HG03521 (cell line): ENCODE measurements around the gene PDZD4.

Experiments
- ATAC-seq: cut with Tn5 transposase; IDR thresholded peaks from one replicate; pipeline ENCODE4 v1.9.1; 2021; ENCODE audit warnings: mild to moderate bottlenecking, moderate library complexity; ENCODE audit not compliant: unreplicated experiment

The PDZD4 gene

DNA sequence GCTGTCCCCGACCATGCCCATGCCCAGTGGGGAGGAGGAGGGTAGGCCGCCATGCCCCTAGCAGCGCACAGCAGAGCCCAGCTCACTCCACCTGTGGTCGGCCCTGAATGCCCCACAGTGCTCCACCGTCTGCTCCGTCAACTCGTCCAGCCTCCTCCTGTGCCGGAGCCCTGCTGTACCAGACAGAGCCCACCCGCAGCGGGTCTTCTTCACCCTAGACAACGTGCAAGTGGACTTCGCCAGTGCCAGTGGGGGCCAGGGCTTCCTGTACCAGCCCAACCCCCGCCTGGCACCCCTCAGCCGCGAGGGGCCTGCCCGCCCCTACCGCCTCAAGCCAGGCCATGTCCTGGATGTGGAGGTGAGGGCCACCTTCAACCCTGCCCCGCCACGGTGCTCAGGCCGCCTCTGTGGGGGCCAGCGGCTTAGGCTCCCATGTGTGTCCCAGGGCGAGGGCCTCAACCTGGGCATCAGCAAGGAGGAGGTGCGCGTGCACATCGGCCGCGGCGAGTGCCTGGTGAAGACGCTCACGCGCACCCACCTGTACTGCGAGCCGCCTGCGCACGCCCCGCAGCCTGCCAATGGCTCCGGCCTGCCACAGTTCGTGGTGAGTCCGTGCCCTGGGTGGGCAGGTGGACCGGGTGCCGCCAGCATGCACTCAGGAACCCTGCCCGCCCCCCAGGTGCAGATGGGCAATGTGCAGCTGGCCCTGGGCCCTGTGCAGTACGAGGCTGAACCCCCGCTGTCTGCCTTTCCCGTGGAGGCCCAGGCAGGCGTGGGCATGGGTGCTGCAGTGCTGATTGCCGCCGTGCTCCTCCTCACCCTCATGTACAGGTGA lies 56.4 kb downstream of the PDZD4 start:
- no peak for ATAC-seq

DNA sequence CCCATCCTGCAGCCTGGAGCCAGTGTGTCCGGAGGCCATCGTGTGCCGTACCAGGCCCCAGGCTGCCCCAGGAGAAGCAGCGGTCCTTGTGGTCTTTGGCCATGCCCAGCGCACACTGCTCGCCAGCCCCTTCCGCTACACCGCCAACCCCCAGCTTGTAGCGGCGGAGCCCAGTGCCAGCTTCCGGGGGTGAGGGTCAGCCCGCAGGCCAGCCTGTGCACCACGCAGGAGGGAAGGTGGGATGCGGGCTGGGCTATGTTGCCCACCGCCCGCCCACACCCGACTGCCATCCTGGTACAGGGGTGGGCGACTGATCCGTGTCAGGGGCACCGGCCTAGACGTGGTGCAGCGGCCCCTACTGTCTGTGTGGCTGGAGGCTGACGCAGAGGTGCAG lies 57.1 kb downstream of the PDZD4 start:
- ATAC-seq: no peak

DNA sequence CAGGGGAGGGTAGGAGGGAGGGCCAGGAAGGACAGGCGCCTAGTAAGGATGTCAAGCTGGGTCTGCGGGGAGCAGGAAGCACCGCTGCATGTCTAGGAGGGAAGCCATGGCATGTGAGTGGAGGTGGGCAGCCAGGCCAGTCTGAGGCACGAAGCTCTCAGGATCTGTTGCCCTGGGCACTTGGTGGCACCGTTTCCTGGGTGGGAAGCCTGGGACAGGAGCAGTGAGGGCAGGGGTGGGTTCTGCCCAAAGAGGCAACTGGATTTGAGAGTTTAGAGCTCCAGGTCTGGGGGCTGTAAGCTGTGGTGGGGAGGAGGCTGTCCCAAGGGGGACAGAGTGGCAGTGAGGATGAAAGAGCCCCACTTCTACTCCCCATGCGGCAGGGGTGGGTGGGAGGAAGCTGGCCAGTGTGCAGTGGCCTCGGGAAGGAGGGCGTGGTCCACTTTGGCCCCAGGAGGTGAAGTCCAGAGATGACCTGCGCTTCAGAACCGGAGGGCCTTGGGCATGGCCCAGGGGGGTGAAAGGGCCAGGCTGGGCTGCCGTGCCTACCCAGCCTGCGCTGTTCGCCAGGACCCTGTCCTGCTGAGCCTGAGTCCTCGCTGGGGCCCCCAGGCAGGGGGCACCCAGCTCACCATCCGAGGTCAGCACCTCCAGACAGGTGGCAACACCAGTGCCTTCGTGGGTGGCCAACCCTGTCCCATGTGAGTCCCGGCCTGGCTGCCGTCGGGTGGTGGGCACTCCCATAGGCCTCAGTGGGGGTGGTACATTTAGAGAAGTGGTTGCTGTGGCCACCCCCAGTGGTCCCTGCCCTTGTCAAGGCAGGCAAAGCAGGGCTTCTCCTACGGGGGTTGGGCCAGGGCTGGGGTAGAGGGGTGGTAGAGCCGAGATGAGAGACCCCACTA lies 57.8 kb downstream of the PDZD4 start:
- ATAC-seq: no peak

DNA sequence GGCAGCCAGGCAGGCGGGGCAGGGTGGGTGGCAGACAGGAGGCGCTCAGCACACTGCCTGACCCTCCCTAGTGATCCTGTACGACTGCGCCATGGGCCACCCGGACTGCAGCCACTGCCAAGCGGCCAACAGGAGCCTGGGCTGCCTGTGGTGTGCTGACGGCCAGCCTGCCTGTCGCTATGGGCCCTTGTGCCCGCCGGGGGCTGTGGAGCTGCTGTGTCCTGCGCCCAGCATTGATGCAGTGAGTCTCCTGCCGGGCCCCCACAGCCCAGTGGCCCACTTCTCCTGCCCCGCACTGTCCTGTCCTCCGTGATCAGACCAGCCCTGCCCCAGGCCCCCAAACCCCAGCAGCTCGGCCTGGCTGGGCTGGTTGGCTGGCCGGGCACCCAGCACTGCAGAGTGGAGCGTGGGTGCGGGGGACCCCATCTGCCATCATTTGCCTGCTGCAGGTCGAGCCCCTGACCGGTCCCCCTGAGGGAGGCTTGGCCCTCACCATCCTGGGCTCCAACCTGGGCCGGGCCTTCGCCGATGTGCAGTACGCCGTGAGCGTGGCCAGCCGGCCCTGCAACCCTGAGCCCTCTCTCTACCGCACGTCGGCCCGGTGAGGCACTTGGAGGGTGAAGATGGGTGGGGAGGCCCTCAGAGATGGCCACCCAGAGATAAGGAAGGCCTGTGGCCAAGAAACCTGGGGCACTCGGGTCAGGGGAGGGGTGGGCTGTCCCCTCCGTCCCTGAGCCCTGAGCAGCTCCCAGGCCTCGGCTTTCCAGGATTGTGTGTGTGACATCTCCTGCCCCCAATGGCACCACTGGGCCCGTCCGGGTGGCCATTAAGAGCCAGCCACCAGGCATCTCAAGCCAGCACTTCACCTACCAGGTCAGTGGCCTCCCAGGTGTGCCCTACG lies 58.7 kb downstream of the PDZD4 start:
- ATAC-seq: no peak

DNA sequence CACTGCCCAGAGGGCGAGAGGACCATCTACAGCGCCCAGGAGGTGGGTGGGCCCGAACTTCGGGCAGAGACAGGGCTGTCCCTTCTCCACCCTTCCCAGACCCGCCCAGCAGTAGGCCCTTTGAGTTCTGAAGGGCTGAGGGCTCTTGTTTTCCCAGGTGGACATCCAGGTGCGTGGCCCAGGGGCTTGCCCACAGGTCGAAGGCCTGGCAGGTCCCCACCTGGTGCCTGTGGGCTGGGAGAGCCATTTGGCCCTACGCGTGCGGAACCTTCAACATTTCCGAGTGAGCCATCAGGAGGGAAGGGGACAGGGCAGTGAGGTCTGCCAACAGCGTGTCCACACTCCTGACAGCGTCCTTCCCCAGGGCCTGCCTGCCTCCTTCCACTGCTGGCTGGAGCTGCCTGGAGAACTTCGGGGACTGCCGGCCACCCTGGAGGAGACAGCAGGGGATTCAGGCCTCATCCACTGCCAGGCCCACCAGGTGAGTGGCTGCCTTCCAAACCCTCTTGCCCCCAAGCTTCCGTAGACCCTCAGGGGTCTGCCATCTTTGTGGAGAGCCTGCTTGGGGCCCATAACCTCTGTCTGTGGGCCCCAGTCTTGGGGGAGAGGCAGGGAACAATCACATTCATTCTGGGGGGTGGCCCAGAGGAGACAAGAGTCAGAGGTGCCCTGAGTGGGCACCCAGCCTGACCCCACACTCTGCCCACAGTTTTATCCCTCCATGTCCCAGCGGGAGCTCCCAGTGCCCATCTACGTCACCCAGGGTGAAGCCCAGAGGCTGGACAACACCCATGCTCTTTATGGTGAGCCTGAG lies 59.5 kb downstream of the PDZD4 start:
- ATAC-seq: no peak

DNA sequence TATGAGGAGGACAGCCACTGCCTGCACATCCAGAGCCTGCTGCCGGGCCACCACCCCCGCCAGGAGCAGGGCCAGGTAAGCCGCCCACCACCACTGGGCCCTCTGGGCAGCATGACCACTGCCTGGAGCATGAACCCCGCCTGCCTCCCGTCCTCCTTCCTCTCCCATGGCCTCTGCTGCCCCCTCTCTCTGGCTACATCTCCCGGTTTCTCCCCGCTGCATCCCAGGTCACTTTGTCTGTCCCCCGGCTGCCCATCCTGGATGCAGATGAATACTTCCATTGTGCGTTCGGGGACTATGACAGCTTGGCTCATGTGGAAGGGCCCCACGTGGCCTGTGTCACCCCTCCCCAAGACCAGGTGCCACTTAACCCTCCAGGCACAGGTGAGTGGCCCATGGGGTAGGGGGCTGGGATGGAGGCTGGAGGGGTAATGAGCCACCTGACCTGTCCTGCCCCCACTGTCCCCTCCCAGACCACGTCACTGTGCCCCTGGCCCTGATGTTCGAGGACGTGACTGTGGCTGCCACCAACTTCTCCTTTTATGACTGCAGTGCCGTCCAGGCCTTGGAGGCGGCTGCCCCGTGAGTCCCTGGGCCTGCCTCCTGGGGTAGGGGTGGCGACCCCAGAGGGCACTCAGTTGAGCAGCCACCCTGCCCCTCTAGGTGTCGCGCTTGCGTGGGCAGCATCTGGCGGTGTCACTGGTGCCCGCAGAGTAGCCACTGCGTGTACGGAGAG lies 60.3 kb downstream of the PDZD4 start:
- no peak for ATAC-seq

DNA sequence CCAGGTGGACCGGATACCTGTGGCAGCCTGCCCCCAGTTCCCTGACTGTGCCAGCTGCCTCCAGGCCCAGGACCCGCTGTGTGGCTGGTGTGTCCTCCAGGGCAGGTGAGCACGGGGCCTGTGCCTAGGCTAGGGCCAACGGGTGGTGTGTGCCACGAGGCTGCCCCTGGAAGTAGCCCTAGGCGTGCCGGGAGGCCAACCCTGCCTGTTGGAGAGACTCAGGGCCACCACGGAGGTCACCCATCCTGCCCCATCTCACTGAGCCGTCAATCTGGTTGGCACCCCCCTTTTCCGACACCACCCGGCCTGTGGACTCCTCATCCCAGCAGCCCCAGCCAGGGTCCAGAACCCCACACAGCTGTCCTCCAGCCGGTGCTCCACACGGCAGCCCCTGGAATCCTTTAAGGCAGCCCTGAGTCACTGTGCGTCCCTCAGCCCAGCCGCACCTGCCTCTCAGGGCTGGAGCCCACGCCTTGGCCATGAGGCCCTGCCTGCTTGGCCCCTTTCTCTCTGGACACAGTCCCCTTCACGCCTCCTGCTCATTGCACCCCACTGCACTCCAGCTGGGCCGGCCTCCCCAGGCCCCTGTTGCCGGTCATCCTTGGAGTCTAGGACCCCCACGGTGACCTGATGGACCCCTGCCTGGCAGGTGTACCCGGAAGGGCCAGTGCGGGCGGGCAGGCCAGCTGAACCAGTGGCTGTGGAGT lies 61.0 kb downstream of the PDZD4 start:
- ATAC-seq: no peak

DNA sequence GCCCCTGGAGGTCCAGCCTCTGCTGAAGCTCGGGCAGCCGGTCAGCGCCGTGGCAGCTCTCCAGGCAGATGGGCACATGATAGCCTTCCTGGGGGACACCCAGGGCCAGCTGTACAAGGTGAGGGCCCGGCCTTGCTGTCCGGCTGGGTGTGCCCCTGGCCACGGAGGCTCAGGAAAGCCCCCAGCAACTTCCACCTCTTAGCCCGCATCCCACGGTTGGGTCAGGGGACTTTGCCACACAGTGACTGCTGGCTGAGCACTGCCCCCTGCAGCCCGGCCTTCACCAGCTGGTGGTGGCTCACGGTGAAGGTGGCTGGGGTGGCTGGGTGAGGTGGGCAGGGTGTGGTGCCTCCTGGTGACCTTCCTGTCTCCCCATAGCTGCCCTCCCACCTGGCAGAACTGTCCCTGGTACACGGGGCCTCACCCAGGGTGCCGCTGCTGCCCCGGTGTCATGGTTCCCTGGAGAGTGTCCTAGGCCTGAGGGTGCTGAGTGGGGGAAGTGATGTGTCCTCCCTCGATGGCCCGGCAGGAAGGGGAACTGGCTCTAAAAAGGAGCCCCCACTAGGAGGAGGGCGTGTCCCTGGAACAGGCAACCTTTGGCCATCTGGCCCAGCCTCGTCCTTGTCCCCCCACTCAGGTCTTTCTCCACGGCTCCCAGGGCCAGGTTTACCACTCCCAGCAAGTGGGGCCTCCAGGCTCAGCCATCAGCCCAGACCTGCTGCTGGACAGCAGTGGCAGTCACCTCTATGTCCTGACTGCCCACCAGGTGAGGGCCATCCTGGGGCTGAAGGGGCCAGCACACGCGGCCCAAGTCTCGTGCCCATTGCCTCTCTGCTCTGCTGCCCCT lies 61.8 kb downstream of the PDZD4 start:
- ATAC-seq: no peak

DNA sequence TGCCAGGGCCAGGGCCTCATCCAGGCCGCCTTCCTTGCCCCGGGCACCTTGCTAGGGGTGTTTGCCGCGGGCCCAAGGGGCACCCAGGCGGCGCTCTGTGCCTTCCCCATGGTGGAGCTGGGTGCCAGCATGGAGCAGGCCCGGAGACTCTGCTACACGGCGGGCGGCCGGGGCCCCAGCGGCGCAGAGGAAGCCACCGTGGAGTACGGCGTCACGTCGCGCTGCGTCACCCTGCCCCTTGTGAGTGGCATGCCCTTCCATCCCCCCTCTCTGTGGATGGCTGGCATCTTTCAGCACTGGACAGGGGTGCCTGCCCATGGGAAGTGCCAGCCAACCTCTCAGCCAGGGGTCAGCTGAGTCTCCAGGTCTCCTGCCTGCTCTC lies 62.7 kb downstream of the PDZD4 start:
- ATAC-seq: no peak

DNA sequence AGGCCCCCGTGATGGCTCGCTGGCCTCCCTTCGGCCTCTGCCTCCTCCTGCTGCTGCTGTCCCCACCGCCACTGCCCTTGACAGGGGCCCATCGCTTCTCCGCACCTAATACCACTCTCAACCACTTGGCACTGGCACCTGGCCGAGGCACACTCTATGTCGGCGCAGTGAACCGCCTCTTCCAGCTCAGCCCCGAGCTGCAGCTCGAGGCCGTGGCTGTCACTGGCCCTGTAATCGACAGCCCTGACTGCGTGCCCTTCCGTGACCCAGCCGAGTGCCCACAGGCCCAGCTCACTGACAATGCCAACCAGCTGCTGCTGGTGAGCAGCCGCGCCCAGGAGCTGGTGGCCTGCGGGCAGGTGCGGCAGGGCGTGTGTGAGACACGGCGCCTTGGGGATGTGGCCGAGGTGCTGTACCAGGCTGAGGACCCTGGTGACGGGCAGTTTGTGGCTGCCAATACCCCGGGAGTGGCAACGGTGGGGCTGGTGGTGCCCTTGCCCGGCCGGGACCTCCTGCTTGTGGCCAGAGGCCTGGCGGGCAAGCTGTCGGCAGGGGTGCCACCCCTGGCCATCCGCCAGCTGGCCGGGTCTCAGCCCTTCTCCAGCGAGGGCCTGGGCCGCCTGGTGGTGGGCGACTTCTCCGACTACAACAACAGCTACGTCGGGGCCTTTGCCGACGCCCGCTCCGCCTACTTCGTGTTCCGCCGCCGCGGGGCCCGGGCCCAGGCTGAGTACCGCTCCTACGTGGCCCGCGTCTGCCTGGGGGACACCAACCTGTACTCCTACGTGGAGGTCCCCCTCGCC lies 63.3 kb downstream of the PDZD4 start:
- ATAC-seq: no peak

DNA sequence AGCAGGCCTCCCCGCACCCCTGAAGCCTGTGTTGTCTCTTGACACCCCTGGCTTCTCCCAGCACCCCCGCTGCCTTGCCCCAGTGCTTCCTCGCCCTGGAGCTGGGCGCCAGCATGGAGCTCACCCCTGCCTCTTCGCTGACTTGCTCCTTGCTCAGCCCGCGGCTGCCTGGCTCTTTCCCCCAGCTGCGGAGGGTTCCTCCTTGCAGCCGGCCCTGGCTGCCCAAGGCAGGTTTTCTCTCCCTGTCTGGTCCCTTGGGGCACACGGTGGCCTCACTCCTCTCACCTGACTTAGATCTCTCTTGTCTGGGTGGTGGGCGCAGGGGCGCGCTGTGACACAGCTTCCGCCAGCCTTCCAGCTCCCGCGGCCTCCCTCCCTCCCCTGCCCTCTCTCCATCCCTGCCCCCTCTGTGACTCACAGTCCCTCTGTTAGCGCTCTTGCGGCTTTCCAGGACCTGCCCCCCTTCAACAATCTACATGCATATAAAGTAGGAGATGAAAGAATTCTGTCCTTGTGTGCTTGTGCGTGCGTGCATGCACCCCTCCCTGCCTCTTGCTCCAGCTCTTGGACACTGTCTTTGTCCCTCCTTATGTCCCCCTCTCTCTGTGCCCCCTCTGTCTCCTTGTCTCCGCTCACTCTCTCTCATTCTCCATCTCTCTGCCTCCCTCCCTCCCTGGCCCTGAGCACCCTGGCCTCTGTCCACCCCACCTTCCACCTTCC lies 64.1 kb downstream of the PDZD4 start:
- ATAC-seq: no peak

DNA sequence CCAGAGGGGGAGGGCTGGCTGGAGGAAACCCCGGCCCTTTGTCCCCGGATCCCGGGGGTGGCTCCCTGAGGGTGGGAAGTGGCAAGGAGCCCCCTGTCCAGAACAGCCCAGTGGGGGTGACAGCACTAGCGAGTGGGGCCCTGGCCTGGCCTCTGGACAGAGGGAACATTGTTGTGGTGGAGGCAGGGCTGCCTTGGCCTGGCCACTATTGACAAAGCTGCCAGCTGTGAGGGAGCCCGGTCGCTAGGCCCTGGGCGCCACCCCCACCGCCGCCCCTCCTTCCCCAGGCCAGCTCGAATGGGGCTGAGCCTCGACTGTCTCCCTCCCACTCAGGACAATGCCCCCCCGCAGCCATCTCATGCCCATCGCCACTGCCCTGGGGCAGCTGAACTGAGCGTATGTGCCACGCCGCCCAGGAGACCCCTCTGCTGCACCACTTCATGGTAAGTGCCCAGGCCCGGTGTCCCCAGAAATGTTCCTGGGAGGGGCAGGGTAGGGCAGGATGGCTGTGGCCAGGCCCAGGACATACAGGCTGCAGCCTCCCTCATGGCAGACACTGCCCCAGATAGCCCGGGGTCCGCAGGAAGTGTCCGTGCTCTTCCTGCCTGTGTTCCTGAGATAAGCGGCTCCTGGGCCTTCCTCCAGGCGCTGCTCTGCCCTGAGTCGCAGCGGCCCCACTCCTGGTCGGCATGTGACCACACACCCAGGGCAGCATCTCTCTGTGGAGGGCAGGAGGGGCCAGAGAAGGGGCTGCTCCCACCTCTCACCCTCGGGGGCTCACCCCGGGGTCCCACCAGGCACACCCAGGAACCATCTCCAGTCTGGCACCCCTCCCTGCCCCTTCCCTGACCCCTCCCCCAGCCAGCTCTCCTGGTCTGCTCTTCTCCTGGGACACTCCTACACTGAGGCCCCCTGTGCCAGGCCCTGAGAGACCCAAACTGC lies 64.9 kb downstream of the PDZD4 start:
- ATAC-seq: no peak

DNA sequence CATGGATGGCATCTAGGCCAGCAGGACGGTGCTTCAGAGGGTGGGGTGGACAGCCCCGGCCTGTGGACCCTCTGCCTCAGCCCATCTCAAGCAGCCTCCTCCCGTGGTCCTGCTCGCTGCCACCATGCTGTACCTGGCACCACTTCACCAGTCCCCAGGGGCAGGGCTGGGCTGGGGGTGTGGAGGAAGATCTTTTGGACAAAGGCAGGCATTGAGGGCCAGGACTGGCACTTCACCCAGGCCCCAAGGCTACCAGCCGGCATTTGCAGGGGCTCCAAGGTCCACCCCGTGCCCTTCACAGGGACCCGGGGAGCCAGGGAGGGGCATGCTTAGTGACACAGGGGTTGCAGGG lies 65.6 kb downstream of the PDZD4 start:
- ATAC-seq: no peak

DNA sequence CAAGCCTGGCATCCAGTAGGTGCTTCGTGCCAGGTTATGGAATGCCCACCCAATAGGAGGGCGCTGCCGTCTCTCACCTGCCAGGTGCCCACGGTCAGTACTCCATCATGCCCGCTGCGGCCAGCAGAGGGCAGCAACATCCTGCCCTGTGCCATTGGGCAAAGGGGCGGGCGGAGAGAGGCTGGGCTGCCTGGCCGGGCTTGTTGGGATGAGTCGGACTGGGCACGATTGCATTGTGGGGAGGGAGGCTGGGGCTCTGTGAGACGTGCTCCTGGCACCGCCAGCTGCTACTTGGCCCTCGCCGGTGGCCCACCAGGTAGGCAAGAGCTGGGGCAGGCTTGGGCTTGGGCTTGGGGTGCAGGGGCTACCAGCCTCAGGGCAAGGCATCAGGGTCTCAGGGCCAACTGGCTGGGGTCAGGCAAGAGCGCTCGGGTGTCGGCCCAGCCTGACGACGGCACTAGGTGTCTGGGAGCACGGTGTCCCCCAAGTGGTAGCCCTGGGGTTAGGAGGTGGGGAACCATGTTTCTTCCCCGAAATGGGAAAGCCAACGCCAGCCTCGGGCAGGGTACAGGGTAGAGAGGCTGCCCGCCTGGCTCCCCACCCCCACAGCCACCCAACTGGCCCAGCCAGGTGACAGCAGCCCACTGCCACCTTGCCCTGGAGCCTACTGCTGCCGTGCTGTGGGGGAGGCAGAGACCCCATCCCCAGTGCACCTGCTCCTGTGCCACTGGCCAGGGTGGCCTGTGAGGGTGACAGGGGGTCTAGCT lies 66.2 kb downstream of the PDZD4 start, which contains the start of gene PLXNB3:
PLXNB3 (plus strand) TSS at position 261 of the 767 bp plus-strand sequence. CDS start 1,287 bp downstream, outside the sequence.
- ATAC-seq: no peak
